ENCODE results near the gene SLC9A3. TPM values are rescaled to one million over a fixed set of nuclear protein-coding genes. Genes with fewer than 3 reads are reported as not detected.

The SLC9A3 gene
- total and polyA plus RNA-seq, 8 donors, result 0.60 to 1.9 (median 0.95) TPM

- WGBS, 2 donors, result 85 to 86% methylated on average over 8 of the region's 8 CpGs
- TF ChIP-seq CTCF (IDR thresholded peaks at IDR 0.05), result no peak
- no peak for FAIRE-seq
- Histone ChIP-seq H3K4me1 (no peaks in the 10 kb centered on the region), H3K27ac (no peak overlapping the region), H3K4me3 (no peak overlapping the region), H3K36me3 (no peaks in the 10 kb centered on the region), H3K9me3 (no peaks in the 10 kb centered on the region), H3K27me3 (no peaks in the 10 kb centered on the region)
- intact Hi-C loops (cut with DNase I), result no loop called here
- ATAC-seq, result no peak
- DNase-seq, result peak in 2 of 6 donors; percentile 5 to 62
These were observed 46.6 kb upstream of the SLC9A3 start for GRCh38 chr5:570886-571285.

- no peak for ATAC-seq
- intact Hi-C loops (cut with DNase I), result no loop called here
- no peaks in the 10 kb centered on the region for H3K9me3 ChIP-seq
- H3K27me3 ChIP-seq, result no peaks in the 10 kb centered on the region
- DNase-seq, result peak in 1 of 6 donors; percentile 23
- no peak overlapping the region for H3K27ac ChIP-seq
- 71 to 80% methylated on average over 17 of the region's 17 CpGs for WGBS, 2 donors
- TF ChIP-seq CTCF (IDR thresholded peaks at IDR 0.05), result no peak
- H3K4me1 ChIP-seq, result no peaks in the 10 kb centered on the region
- H3K36me3 ChIP-seq, result no peaks in the 10 kb centered on the region
- H3K4me3 ChIP-seq, result no peak overlapping the region
- no peak for FAIRE-seq
These were observed 46.2 kb upstream of the SLC9A3 start for GRCh38 chr5:570446-570845.

- Histone ChIP-seq H3K4me1 (no peaks in the 10 kb centered on the region), H3K4me3 (no peak overlapping the region), H3K27me3 (no peaks in the 10 kb centered on the region), H3K27ac (no peak overlapping the region), H3K36me3 (no peaks in the 10 kb centered on the region), H3K9me3 (no peaks in the 10 kb centered on the region)
- ATAC-seq, result no peak
- peak in 2 of 6 donors; percentile 51 to 59 for DNase-seq
- WGBS, 2 donors, result 79 to 87% methylated on average over 21 of the region's 21 CpGs
- intact Hi-C loops (cut with DNase I), result no loop called here
- FAIRE-seq, result no peak
- TF ChIP-seq CTCF (IDR thresholded peaks at IDR 0.05), result no peak
These were observed 45.7 kb upstream of the SLC9A3 start for GRCh38 chr5:569868-570361.

DNA sequence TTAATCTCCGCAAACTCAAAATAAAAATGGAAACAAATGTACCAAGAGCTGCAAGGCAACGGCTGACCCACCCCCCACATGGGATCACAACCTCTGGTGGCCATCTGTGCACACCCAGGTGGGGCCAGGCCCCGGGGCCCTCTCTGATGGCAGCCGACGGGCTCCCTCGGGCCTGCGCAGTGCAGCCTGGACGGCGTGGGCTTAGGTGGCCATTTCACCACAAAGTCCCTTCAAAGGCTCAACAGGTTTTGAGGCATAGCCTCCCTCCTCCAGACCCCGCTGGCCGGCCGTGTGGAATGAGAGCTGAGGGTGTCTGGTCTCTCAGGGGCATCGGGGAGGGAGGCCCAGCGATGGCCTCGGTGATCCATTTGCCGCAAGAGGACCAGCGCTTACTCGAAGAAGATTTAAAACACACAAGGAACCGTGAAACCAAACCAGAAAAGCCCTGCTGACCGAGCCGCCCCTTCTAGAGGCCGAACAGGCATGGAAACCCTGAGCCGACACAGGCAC is 45.2 kb upstream of the SLC9A3 start:
- FAIRE-seq (no peak), ATAC-seq (no peak), DNase-seq (peak in 3 of 6 donors; percentile 2 to 45 (median 30))
- intact Hi-C loops (cut with DNase I), result no loop called here
- TF ChIP-seq CTCF (IDR thresholded peaks at IDR 0.05), result no peak
- Histone ChIP-seq H3K9me3 (no peaks in the 10 kb centered on the region), H3K4me3 (no peak overlapping the region), H3K36me3 (no peaks in the 10 kb centered on the region), H3K4me1 (no peaks in the 10 kb centered on the region), H3K27ac (no peak overlapping the region), H3K27me3 (no peaks in the 10 kb centered on the region)
- WGBS, 2 donors, result 89 to 91% methylated on average over 23 of the region's 23 CpGs

GRCh38 chr5:568809-569208 is 44.6 kb upstream of the SLC9A3 start:
- DNase-seq (peak in 3 of 6 donors; percentile 5 to 47 (median 43)), ATAC-seq (no peak), FAIRE-seq (no peak)
- Histone ChIP-seq H3K4me1 (no peaks in the 10 kb centered on the region), H3K27me3 (no peaks in the 10 kb centered on the region), H3K4me3 (no peak overlapping the region), H3K36me3 (no peaks in the 10 kb centered on the region), H3K27ac (no peak overlapping the region), H3K9me3 (no peaks in the 10 kb centered on the region)
- TF ChIP-seq CTCF (IDR thresholded peaks at IDR 0.05), result no peak
- 85 to 94% methylated on average over 8 of the region's 8 CpGs for WGBS, 2 donors
- intact Hi-C loops (cut with DNase I), result no loop called here

Data from pancreas (tissue), 10 donors.